Hindlimb muscle (tissue), 1 donor: ENCODE data around the gene KIF3A. TPM values are rescaled to one million over a fixed set of nuclear protein-coding genes. Genes with fewer than 3 reads are reported as not detected.
A peak's percentile ranks its signal among the peaks of the same experiment; 100 is the strongest.

Source experiments
- DNase-seq: peaks from one replicate; pipeline ENCODE4 v3.0.0-alpha.2; 2013
- polyA plus RNA-seq: library from polyadenylated mRNA; unstranded; fragments of 120-200 nt; gene quantifications from one replicate; pipeline ENCODE4 v1.2.1, GENCODE V29; 2013; ENCODE audit not compliant: insufficient read length

The KIF3A gene
- polyA plus RNA-seq, 1 donor, result 7.1 TPM

DNA sequence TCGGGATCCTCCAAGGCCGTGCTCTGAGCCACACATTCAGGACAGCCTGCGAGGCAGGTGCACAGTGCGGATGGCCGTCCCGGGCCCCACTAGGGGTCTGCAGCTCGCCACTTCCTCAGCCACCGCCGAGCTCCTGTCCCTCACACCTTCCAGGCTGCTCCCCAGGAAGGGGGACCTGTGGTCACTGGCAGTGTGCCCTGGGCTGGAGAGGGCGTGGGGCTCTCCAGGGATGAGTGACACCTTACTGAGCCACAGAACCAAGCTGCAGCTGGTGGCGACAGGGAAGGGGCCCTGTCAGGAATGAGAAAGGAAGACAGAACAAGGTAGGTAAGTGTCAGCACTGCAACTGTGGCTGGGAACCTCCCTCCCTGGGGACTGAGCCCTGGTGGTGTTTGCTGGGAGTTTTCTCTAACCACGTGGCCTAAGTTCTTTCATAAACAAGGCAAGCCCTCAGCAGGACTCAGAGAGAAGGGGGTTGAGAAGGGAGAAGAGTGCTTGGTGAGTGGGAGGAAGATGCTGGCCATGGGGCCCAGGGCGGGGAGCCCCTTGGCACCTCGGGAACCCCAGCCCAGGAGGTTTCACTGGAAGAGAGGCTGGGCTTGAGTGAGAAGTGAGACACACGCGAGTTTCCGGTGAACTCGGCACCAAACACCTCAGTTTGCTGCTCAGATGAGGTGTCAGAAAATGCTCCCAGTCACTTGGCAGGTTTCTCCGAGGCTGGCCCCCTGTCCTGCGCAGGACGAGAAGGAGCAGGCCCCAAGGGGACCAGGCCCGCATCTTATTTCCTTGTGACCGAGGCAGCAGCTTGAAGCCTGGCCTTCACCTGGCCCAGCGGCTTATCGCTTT lies 74.2 kb downstream of the KIF3A start:
- DNase-seq, result no peak

DNA sequence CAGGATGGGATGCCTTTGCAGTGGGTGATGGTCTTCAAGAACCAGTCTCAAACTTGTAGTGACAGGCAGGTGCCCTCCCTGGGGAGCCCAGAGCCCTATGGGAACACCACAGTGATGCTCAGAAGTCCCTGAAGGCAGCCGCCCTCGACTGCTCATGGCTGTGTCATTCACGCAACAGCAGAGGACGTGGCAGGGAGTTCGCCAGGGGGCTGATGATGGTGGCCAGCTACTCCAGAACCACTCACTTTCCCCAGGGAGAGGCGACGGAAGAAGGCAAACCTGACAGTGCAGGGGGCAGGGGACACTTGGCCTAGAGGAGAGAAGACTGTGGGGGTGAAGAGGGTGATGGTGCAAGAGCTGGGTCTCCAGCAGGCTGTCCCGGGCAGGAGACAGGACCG lies 75.3 kb downstream of the KIF3A start:
- DNase-seq, result no peak

DNA sequence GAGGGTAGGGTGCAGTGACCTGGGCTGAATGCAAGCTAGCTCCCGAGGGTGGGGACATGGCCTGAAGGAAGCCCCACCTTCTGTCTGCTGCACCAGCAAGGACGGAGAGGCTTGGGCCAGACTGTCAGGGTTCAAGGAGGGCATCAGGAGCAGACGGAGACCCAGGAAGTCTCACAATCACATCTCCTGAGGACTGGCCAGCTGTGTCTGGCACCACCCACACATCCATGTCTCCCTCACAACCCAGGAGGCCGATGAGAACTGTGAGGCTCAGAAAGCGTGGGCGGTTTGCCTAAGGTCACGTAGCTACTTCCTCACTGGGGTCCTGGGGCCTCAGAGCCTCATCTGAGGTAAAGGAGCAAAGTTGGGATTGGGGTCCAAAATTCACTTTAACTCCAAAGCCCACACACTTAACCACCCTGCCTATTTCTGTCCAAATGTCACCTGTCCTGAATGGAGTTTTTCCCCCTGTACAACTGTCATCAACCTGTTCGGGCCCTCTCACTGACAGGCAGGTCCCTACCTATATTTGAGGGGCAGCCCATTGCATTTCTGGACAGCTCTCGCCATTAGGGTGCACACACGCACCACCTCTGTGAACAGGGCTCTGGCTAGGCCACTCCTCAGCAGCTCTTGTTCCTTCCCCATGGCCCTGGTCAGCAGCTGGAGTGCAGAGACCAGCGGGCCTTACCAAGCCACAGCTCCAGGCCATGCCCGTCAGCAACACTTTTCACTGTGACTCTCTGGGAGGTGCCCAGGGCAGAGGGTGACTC lies 75.9 kb downstream of the KIF3A start:
- DNase-seq, result no peak

DNA sequence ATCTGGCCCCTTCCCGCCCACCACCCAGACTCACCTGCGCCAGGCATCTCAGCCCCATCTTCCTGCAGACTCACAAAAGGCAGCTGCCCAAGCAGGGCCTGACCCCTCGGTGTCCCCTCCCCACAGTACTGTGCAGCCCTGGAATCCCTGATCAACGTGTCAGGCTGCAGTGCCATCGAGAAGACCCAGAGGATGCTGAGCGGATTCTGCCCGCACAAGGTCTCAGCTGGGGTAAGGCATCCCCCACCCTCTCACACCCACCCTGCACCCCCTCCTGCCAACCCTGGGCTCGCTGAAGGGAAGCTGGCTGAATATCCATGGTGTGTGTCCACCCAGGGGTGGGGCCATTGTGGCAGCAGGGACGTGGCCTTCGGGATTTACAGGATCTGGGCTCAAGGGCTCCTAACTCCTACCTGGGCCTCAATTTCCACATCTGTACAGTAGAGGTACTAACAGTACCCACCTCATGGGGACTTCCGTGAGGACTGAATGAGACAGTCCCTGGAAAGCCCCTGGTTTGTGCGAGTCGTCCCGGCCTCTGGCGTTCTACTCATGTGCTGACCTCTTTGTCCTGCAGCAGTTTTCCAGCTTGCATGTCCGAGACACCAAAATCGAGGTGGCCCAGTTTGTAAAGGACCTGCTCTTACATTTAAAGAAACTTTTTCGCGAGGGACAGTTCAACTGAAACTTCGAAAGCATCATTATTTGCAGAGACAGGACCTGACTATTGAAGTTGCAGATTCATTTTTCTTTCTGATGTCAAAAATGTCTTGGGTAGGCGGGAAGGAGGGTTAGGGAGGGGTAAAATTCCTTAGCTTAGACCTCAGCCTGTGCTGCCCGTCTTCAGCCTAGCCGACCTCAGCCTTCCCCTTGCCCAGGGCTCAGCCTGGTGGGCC lies 77.5 kb downstream of the KIF3A start:
- no peak for DNase-seq

DNA sequence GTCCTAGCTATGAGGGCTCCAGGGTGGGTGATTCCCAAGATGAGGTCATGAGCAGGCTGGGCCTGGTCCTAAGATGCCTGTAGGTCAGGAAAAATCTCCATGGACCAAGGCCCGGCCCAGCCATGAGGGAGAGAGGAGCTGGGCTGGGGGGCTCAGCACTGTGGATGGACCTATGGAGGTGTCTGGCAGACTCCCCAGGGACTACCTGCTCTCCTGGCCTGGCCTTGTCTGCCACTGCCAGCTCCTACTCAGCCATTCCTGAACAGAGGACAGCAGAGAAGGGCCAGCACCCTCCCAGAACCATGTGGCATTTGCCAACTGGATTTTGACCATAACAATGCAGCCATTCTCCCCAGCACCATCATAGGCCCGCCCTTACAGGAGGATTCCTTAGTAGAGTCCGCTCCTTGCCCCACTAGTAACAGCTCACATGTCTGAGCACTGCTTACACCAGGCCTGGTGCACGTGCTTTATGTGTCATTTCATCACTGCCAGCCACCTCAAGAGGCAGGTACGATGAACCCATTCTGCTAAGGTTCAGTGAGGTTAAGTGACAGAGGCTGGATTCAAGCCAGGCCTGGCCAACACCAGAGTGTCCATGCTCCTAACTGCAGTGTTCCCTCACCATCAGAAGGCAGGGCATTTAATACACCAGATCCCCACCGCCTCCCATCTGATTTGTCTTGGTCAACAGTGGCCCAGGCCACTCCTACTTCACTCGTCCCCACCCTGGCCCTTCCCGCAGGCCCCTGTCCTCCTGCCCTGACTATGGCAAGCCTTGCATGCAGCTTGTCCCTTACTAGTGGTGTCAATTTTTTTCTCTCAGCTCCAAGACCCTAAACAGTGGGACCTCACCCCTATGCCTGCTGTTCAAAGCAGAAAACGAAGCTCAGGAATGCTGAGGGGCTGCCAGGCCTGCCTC lies 78.7 kb downstream of the KIF3A start:
- DNase-seq, result no peak

DNA sequence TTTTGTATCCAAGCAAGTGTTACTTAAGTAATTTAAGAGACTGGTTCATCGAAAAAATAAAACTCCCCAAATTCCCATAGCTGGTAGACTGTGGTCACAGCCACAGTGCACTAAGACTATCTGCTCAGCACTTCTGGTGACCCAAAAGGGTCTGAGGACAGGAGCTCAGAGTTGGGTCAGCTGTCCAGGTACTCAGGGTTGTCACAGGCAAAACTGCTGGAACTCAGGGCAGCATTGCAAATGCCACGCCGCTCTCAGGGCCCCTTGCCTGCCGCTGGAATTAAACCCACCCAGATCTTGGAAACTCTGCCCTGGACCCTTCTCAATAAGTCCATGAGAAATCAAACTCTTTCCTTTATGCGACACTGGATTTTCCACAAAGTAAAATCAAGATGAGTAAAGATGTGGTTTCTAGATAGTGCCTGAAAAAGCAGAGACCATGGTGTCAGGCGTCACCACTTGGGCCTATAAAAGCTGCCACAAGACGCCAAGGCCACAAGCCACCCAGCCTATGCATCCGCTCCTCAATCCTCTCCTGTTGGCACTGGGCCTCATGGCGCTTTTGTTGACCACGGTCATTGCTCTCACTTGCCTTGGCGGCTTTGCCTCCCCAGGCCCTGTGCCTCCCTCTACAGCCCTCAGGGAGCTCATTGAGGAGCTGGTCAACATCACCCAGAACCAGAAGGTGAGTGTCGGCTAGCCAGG lies 79.5 kb downstream of the KIF3A start, which contains the start of gene IL13:
TSS of gene IL13 (plus strand) at position 498 of the 705 bp plus-strand sequence. CDS start at position 512, 14 bp downstream.
- DNase-seq, result no peak

DNA sequence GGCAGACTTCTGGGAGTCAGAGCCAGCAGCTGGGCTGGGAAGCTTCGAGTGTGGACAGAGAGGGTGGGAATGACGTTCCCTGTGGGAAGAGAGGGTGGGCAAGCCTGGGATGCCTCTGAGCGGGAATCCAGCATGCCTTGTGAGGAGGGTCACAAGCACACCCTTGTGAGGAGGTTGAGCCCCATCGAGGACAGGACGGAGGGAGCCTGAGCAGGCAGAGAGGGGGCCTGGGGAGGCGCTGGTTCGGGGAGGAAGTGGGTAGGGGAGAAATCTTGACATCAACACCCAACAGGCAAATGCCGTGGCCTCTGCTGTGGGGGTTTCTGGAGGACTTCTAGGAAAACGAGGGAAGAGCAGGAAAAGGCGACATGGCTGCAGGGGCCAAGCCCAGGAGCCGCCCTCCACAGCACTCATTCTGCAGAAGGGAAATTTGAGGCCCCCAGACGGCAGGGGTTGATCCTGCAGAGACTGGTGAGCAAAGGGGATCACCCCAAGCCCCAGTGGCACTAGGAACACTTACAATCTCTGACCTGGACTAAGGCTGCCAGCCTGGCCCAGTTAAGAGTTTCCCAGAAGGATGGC lies 80.5 kb downstream of the KIF3A start:
- no peak for DNase-seq

DNA sequence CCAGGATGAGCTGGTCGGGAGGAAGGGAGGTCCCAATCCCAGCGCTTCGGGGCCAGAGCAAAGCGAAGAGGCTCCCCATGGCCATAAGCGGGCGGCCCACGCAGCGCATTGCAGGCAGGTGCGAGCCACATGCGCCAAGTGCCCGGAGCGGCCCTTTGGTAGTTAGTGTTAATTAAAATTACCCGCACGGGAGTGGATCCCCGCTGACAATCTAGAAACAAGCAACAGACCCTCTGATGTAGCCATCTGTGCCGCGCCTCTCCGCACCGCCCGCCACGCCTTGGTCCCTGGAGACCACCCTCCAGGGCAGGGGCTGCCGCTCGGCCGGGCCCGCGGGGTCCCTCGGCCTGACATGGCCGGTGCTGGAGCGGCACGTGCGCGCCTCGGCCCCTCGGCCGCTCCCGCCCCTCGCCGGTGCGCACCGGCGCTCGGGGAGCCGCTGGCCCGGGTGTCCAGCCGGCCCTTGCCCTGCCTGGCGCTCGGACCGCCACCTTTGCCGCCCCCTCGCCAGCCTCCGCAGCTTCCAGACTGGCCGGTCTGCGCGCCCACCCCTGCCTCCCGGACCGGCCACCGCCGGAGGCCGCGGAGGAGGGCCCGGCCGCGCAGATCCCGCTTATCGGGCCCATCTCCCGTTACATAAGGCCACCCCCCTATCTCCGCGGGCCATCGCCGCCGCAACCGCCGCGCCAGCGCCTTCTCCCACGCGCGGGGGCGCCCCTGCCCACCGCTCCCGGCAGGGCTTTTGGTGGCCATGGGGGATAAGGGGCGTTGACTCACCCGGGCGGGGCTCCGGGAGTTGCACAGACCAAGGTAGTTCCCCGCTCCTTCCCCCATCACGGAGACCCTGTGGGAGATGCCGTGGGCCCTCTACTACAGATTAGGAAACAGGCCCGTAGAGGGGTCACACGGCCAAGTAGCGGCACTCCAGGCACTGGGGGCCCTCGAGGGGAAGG lies 81.2 kb downstream of the KIF3A start:
- peak; percentile 25 for DNase-seq

DNA sequence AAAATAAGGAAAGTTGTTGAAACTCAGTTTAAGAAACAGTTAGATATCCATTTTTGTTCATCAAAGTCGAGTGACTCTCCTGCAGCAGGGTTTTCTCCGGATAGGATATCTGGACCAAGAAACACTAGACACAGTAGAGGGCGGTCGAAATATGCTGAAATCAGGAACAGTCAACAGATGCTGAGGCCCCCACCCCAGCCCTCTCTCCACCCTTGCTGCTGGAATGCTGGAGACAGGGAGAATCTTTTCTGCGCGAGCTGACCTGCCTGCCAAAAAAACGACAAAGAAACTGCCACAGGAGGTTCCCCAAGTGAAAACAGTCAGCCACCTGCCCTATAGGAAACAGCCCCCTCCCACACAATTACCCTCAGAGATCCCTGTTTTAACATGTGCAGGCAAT lies 83.6 kb downstream of the KIF3A start:
- DNase-seq, result no peak

DNA sequence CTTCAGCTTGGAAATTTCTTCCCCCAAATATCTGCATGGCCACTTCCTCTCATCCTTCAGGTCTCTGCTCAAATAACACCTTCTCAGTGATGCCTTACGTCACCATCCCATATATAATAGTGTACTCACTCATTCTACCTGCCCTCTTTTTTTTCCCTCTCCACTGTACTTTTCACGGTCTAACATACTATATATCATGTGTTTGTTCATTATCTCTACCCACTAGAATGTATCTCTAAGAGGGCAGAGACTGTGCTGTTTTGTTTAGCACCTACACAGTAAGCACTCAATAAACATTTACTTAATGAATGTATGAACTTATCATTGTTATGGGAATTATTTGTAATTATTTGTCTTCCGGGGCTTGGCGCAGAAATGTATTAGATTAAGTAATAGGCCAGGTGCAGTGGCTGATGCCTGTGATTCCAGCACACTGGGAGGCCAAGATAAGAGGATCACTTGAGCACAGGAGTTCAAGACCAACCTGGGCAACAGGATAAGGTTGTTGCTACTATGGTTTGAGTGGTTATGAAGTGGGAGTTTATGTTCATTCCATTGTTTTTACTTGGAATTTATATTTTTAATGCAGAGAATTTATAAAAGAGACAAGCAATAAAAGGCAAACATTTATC lies 85.4 kb downstream of the KIF3A start:
- no peak for DNase-seq

DNA sequence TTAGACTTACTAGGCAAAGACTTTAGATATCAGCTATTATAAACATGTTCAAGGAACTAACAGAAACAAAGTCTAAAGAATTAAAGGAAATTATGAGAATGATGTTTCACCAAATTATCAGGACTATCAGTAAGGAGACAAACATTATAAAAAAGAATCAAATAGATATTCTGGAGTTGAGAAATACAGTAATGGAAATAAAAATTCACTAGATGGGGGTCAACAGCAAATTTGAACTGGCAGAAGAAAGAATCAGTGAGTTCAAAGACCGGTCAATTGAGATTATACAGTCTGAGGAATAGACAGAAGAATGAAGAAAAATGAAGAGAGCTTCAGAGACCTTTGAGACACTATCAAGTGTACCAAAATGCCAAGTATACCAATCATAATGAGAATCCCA lies 89.0 kb downstream of the KIF3A start:
- DNase-seq, result no peak

DNA sequence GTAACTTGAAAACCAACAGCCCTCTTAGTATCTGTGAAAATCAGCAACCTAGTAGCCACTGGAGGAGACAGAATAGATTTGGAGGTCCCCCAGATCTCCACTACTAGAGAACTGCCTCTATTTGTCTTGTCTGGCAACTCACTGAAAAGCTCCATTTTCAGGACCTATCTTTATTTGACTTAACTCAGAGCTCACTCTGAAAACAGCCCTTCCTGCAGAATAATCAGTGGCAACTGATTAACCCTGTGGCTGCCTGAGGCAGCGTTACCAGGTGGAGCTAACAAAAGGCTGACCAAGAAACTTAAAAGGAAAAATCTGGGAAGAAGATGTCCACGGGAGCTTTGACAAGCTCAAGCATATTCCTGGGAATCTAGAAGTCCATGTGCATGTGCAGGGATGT lies 89.9 kb downstream of the KIF3A start:
- no peak for DNase-seq

DNA sequence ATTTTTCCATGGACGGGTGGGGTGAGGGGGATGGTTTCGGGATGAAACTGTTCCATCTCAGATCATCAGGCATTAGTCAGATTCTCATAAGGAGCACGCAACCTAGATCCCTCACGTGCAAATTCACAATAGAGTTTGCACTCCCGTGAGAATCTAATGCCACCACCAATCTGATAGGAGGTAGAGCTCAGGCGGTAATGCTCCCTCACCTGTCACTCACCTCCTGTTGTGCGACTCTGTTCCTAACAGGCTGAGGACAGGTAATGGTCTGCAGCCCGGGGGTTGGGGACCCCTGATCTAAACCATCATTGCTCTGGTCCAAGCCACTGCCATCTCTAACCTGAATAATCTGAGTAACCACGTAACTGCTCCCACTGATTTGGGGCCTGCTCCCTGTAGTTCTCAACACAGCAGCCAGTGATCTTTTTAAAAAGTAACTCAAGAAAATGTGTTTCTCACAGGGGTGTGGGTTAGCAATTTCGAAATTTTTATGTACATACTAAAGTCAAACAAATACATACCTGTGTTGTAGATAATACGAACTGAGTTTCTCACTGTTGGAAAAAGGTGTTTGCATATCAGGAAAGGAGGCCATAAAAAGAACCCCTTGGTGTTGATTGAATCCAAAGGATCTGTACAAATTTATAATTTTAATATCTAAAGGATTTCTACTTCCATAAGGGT lies 90.6 kb downstream of the KIF3A start:
- DNase-seq, result no peak

DNA sequence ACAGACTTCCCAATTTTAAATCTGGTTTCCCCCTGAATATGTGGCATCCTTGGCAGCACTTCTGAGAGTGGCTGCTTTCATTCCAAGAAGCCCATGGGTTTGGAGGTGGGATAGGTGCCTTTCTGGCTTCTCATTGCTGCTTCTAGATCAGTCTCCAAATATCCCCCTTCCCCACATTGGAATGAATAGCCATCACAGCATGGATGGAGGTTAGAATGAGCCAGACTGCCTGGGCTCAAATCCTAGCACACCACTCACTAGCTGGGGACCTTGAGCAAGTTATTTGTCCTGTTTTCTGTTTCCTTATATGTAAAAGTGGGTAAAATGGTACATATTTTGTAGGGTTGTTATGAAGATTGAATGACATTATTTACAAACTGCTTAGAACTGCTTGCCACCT lies 93.2 kb downstream of the KIF3A start:
- DNase-seq, result no peak
